GM23338 (cell line): ENCODE results near the gene APBA1. TPM values are rescaled to one million over a fixed set of nuclear protein-coding genes. Genes with fewer than 3 reads are reported as not detected.

Experiments
- ATAC-seq: fragments of 200-7000 bp; cut with Tn5 transposase; 3 replicates; pipeline ENCODE4 v1.9.1; 2020
- DNase-seq: peaks from one replicate; pipeline ENCODE4 v3.0.0-alpha.2; 2015; ENCODE audit warnings: low spot score
- H2AFZ ChIP-seq: fragments of 200-600 bp; sonication (generic); 2 replicates; pipeline ENCODE4 v1.8.0; 2016; ENCODE audit warnings: antibody characterized with exemption, mild to moderate bottlenecking, moderate library complexity
- H3F3A ChIP-seq: fragments of 200-600 bp; sonication (generic); replicated peaks from 2 replicates; pipeline ENCODE4 v1.8.0; 2017; ENCODE audit warnings: antibody characterized with exemption, mixed run types, low read depth
- H3K27ac ChIP-seq: fragments of 200-600 bp; sonication (generic); 2 replicates; pipeline ENCODE4 v1.6.1; 2016; ENCODE audit warnings: low read depth
- H3K27me3 ChIP-seq: fragments of 200-600 bp; sonication (generic); 2 replicates; pipeline ENCODE4 v1.8.0; 2016; ENCODE audit warnings: mild to moderate bottlenecking, mixed run types, moderate library complexity; ENCODE audit not compliant: insufficient read depth
- H3K36me3 ChIP-seq: fragments of 200-600 bp; sonication (generic); 2 replicates; pipeline ENCODE4 v1.8.0; 2016; ENCODE audit warnings: mild to moderate bottlenecking; ENCODE audit not compliant: insufficient read depth
- H3K4me1 ChIP-seq: fragments of 200-600 bp; sonication (generic); 2 replicates; pipeline ENCODE4 v1.8.0; 2016; ENCODE audit warnings: mild to moderate bottlenecking, moderate library complexity; ENCODE audit not compliant: insufficient read depth
- H3K4me2 ChIP-seq: fragments of 200-600 bp; sonication (generic); 2 replicates; pipeline ENCODE4 v1.7.1; 2017; ENCODE audit warnings: mixed run types
- H3K4me3 ChIP-seq: fragments of 200-600 bp; sonication (generic); 2 replicates; pipeline ENCODE4 v1.6.1; 2016; ENCODE audit warnings: mixed run types
- H3K79me2 ChIP-seq: fragments of 200-600 bp; sonication (generic); replicated peaks from 2 replicates; pipeline ENCODE4 v1.8.0; 2017; ENCODE audit warnings: mild to moderate bottlenecking; ENCODE audit not compliant: insufficient read depth
- H3K9me2 ChIP-seq: fragments of 200-600 bp; sonication (generic); 2 replicates; pipeline ENCODE4 v1.8.0; 2017; ENCODE audit not compliant: insufficient read depth
- H4K20me1 ChIP-seq: fragments of 200-600 bp; sonication (generic); replicated peaks from 2 replicates; pipeline ENCODE4 v1.8.0; 2017; ENCODE audit warnings: mild to moderate bottlenecking; ENCODE audit not compliant: insufficient read depth
- H3K27ac Mint-ChIP-seq: 2 replicates; pipeline ENCODE4 v1.8.0; 2020; ENCODE audit warnings: inconsistent platforms, mild to moderate bottlenecking, moderate library complexity, mixed read lengths
- H3K27me3 Mint-ChIP-seq: 3 replicates; pipeline ENCODE4 v1.8.0; 2022; ENCODE audit warnings: low read depth, mild to moderate bottlenecking, moderate library complexity, mixed read lengths, inconsistent platforms; ENCODE audit not compliant: insufficient read depth, poor library complexity
- H3K36me3 Mint-ChIP-seq: 3 replicates; pipeline ENCODE4 v1.8.0; 2021; ENCODE audit warnings: low read depth, mild to moderate bottlenecking, inconsistent platforms, moderate library complexity, mixed read lengths
- H3K4me1 Mint-ChIP-seq: 3 replicates; pipeline ENCODE4 v1.8.0; 2020; ENCODE audit warnings: mild to moderate bottlenecking, inconsistent platforms, mixed read lengths
- H3K4me3 Mint-ChIP-seq: 3 replicates; pipeline ENCODE4 v1.8.0; 2021; ENCODE audit warnings: moderate library complexity, mild to moderate bottlenecking, inconsistent platforms, mixed read lengths
- H3K9me3 Mint-ChIP-seq: 3 replicates; pipeline ENCODE4 v1.8.0; 2020; ENCODE audit warnings: moderate library complexity, mild to moderate bottlenecking, inconsistent platforms, mixed read lengths
- CTCF ChIP-seq, 2 experiments: fragments of 200-600 bp in 1 of 2; sonication (generic) in 1 of 2; conservative IDR thresholded peaks; 2 replicates each; pipeline versions ENCODE4 v1.5.1 to v1.6.1; 2016 to 2017; ENCODE audit warnings: antibody characterized with exemption in 2 of 2, low read depth in 2 of 2, mild to moderate bottlenecking in 2 of 2, moderate library complexity in 1 of 2
- EZH2 ChIP-seq: fragments of 200-600 bp; sonication (generic); IDR thresholded peaks from one replicate; pipeline ENCODE4 v1.8.0; 2017; ENCODE audit warnings: antibody characterized with exemption, mild to moderate bottlenecking, low read depth; ENCODE audit not compliant: unreplicated experiment
- EZH2phosphoT487 ChIP-seq: fragments of 200-600 bp; sonication (generic); IDR thresholded peaks from one replicate; pipeline ENCODE4 v1.8.1; 2018; ENCODE audit warnings: antibody characterized with exemption; ENCODE audit not compliant: unreplicated experiment
- REST ChIP-seq: IDR thresholded peaks from one replicate; pipeline ENCODE4 v1.6.1; 2018; ENCODE audit warnings: antibody characterized with exemption; ENCODE audit not compliant: unreplicated experiment
- STAT1 ChIP-seq: IDR thresholded peaks from one replicate; pipeline ENCODE4 v1.6.1; 2016; ENCODE audit warnings: antibody characterized with exemption; ENCODE audit not compliant: unreplicated experiment
- ZNF114 ChIP-seq: fragments of 250-450 bp; sonication (Bioruptor Pico); IDR thresholded peaks from 2 replicates; pipeline ENCODE4 v1.5.0; 2020; ENCODE audit warnings: mild to moderate bottlenecking, moderate library complexity
- ZNF331 ChIP-seq: fragments of 250-450 bp; sonication (Bioruptor Pico); IDR thresholded peaks from 2 replicates; pipeline ENCODE4 v1.5.0; 2020; ENCODE audit warnings: low read depth, mild to moderate bottlenecking, moderate library complexity
- ZNF462 ChIP-seq: fragments of 250-450 bp; sonication (Bioruptor Pico); IDR thresholded peaks from 2 replicates; pipeline ENCODE4 v1.5.0; 2020; ENCODE audit warnings: mild to moderate bottlenecking, moderate library complexity
- polyA plus RNA-seq: library from polyadenylated mRNA; unstranded; fragments of >200 nt; fragmentation: Nextera tagmentation; extraction: Ambion mirVana; gene quantifications from 2 replicates; pipeline ENCODE4 v1.2.1, GENCODE V29; 2016
- total RNA-seq: library from RNA; depleted of rRNA; stranded (reverse); fragments of >200 nt; shearing (Covaris generic); gene quantifications from 2 replicates; pipeline ENCODE4 v1.2.3, GENCODE V29; 2014

Gene APBA1
- total and polyA plus RNA-seq, 2 experiments from 2014 or later: 0.26 to 1.0 TPM

GRCh38 chr9:69573651-69574050 lies 98.5 kb downstream of the APBA1 start:
- DNase-seq (no peak), ATAC-seq (no peak)
- H3K9me3 Mint-ChIP-seq: no peaks in the 10 kb centered on the region
- H3K4me1 Mint-ChIP-seq: peaks cover 4% of the 10 kb centered on the region; the same call in 1 of the 3 replicates
- Histone ChIP-seq H4K20me1 (no peaks in the 10 kb centered on the region; the same call in 1 of the 2 replicates), H3K4me1 (no peaks in the 10 kb centered on the region), H3K27ac (no peak overlapping the region), H3F3A (no peaks in the 10 kb centered on the region), H3K4me2 (no peak overlapping the region), H3K4me3 (no peak overlapping the region), H3K9me2 (no peaks in the 10 kb centered on the region), H3K36me3 (no peaks in the 10 kb centered on the region), H3K27me3 (no peaks in the 10 kb centered on the region), H2AFZ (no peak overlapping the region), H3K79me2 (no peaks in the 10 kb centered on the region)
- no peak overlapping the region for H3K4me3 Mint-ChIP-seq
- H3K27me3 Mint-ChIP-seq: no peaks in the 10 kb centered on the region
- H3K27ac Mint-ChIP-seq: no peak overlapping the region
- no peak for TF ChIP-seq EZH2
- no peak for TF ChIP-seq ZNF331 (CRISPR knock-in tag)
- no peak for TF ChIP-seq ZNF114 (CRISPR knock-in tag)
- TF ChIP-seq ZNF462 (CRISPR knock-in tag): no peak
- TF ChIP-seq EZH2phosphoT487: no peak
- TF ChIP-seq CTCF (conservative IDR thresholded peaks at IDR 0.05; ENCODE audit: low read depth in 2 of 2): no peak
- no peak for TF ChIP-seq REST
- TF ChIP-seq STAT1: no peak
- H3K36me3 Mint-ChIP-seq: no peaks in the 10 kb centered on the region
